HCT116 (cell line): ENCODE data around the gene GAGE12E. TPM values are rescaled to one million over a fixed set of nuclear protein-coding genes. Genes with fewer than 3 reads are reported as not detected.

Experiments used
- total RNA-seq: library from RNA; stranded (reverse); gene quantifications from one replicate; pipeline ENCODE4 v1.2.1, GENCODE V29; 2021; ENCODE audit not compliant: unreplicated experiment

GAGE12E gene
- total RNA-seq, 1 experiment from 2014 or later = not detected

Other genes with a start within 250 kb of the GAGE12E start
- gene GAGE10, start 247.6 kb upstream of the GAGE12E start, total RNA-seq = not detected
- not detected for gene GAGE12J, start 229.3 kb upstream of the GAGE12E start, total RNA-seq
- not detected for gene GAGE13, start 219.7 kb upstream of the GAGE12E start, total RNA-seq
- not detected for gene GAGE12C, start 19.1 kb upstream of the GAGE12E start, total RNA-seq
- not detected for gene GAGE12D, start 9.6 kb upstream of the GAGE12E start, total RNA-seq
- gene GAGE12F, start 9.6 kb downstream of the GAGE12E start, total RNA-seq = not detected
- gene GAGE12G, start 19.1 kb downstream of the GAGE12E start, total RNA-seq = not detected
- gene GAGE12H, start 28.7 kb downstream of the GAGE12E start, total RNA-seq = not detected
- 0.52 TPM for gene GAGE2A, start 38.2 kb downstream of the GAGE12E start, total RNA-seq
- 0.17 TPM for gene GAGE1, start 47.7 kb downstream of the GAGE12E start, total RNA-seq
- gene PAGE1, start 144.7 kb downstream of the GAGE12E start, total RNA-seq = not detected